HL-60/S4 (cell line): Measurements from ENCODE around the gene CCNH.

ENCODE experiments used
- in situ Hi-C: fragments of 300-500 bp; cut with MboI; formaldehyde crosslinking; loops from 2 replicates; pipeline ENCODE4 v1.14.3; 2022; ENCODE audit warnings: low sequenced_read_pairs

Gene CCNH

DNA sequence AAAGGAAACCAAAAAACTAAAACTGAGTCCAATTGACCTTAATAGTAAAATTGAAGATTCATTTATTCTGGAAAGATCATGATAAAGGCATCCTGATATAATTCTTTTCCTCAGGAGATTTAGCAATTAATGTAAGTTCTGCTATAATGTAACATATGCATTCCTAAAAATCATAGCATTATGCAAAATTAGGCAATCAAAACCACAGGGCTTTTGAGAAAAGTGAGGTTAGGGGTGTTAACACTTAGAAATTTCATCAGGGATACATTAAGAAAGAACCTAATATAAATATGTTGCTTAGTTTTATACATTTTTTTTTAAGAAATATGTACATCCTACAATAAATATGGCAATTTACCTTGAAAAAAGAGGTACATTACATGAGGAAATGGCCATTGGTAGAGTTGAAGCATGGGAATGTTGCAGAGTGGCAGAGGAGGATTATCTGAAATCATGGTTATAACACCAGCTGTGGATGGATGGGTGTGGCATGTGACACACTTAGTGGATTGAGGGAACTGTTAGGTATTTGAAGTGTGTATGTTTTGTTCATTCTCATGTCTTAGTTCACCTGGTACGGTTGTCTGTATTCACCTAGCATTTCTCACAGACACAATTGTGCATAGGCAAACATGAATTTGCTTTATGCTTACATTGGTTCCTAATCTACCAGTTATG lies 51.1 kb downstream of the CCNH start:
- in situ Hi-C loops = no loop called here

DNA sequence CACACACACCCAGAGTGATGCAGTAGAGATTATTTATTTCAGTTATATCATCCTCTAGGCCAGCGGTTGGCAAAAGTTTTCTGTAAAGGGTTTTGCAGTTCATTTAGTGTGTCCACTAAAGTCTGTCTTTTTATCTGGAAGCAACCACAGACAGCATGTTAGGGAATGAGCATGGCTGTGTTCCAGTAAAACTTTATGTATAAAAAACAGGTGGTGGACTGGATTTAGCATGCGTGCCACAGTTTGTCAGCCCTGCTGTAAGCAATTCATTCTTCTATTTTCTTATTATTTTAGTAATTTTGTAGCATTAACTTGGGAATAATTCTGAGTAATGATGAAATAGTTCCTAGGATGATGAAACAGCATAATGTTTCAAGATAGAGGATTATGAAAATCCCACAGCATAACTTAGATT lies 51.7 kb downstream of the CCNH start:
- in situ Hi-C loops = no loop called here

DNA sequence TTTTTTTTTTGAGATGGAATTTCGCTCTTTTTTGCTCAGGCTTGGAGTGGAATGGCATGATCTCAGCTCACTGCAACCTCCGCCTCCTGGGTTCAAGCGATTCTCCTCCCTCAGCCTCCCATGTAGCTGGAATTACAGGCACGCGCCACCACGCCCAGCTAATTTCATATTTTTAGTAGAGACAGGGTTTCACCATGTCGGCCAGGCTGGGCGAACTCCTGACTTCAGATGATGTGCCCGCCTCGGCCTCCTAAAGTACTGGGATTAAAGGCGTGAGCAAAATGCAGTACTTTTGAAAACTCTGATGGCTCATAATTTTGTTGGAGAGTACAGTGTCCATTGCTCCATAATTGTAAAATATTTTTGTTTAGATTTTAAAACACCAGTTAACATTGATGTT lies 52.6 kb downstream of the CCNH start:
- in situ Hi-C loops = no loop called here

DNA sequence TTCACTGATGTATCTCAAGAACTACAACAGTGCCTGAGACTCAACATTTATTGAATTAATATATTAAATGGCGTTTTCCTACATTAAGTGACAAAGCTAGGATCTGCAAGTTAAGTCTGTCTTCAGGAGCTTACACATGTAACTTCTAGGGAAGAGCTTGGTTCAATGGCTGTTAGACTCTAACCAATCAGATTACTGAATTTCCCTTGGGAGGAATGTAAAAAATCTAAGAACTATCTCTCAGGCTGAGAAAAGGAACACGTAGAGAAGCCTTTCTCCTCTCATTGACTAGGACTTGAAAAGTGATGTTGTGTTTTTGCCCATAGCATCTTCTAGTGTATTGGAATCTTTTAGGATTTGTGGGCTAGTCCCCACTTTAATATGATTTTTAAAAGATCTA lies 53.6 kb downstream of the CCNH start:
- in situ Hi-C loops = no loop called here

DNA sequence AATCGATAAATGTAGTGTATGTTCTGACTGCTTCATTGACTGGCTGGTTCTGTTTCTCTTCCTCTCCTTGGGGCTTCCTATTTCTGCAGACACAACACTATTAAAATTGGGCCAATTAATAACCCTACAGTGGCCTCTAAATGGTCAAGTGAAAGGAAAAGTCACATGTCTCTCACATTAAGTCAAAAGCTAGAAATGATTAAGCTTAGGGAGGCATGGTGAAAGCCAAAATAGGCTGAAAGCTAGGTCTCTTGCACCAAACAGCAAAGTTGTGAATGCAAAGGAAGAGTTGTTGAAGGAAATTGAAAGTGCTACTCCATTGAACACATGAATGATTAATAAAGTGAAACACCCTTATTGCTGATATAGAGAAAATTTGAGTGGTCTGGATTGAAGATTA lies 58.2 kb downstream of the CCNH start:
- in situ Hi-C loops = no loop called here

DNA sequence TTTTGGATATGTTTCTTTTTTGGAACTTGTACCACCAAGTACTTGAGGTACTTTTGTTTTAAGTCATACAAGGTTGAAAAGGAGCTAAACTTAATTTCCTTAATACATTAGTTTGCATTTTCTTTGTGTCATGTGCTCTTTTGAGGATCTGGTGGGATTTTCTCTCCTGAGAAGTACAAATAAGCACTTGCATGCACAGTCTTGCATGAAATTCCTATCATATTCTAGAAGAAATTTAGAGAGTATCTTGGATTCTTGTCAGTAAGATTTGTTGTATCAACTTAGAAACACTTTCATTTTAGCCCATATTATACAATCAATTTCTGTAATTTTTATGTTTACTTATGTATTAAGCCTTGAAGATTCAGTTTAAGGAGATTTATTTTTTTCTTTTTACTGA lies 64.9 kb downstream of the CCNH start:
- in situ Hi-C loops = no loop called here

DNA sequence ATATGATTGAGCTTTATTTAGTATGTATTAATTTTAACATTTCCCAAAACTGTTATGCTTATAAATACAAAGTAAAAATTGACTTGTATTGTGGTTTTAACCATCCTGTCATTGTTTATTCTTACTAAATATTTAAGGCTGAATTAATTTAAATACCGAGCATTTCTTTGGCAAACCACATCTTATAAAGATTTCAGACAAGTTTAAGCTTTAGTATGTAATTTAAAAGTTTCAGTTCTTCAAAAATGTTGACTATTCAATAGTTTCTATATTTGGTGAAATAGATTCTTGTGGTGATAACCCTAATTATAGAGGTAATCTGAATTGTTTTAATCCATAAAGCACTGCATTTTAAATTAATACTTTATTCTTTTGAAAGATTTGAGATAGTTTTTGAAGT lies 65.5 kb downstream of the CCNH start:
- in situ Hi-C loops = no loop called here
